ENCODE measurements around the gene MAT2A. TPM values are rescaled to one million over a fixed set of nuclear protein-coding genes. Genes with fewer than 3 reads are reported as not detected.

Gene MAT2A
- total RNA-seq, 4 donors from 2014 or later, result 33.2 to 131 (median 56.0) TPM

DNA sequence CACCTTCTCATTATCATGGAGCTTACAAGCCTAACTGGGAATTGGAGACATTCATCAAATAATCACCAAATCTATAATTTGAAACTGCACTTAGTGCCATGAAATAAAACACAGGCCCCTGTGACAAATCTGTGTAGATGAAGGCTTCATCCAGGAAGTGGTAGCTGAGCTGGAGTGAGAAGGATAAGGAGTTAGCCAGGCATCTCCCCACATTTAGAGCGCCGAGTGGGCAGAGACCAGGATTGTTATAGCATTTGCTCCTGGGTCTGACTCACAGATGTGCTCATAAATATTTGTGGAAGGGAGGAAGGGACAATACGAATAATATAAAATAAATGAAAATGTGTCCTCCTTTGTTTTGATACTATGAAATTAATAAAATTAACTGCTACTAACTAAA is 2.5 kb upstream of the MAT2A start:
- ATAC-seq (no peak), DNase-seq (no peak)
- H3K9me3 ChIP-seq, result no peaks in the 10 kb centered on the region
- H3K36me3 ChIP-seq, result peaks cover 0 to 14% of the 10 kb centered on the region in 2 donors
- no peak for TF ChIP-seq POLR2A (IDR thresholded peaks at IDR 0.05)
- TF ChIP-seq, protein P1, sequence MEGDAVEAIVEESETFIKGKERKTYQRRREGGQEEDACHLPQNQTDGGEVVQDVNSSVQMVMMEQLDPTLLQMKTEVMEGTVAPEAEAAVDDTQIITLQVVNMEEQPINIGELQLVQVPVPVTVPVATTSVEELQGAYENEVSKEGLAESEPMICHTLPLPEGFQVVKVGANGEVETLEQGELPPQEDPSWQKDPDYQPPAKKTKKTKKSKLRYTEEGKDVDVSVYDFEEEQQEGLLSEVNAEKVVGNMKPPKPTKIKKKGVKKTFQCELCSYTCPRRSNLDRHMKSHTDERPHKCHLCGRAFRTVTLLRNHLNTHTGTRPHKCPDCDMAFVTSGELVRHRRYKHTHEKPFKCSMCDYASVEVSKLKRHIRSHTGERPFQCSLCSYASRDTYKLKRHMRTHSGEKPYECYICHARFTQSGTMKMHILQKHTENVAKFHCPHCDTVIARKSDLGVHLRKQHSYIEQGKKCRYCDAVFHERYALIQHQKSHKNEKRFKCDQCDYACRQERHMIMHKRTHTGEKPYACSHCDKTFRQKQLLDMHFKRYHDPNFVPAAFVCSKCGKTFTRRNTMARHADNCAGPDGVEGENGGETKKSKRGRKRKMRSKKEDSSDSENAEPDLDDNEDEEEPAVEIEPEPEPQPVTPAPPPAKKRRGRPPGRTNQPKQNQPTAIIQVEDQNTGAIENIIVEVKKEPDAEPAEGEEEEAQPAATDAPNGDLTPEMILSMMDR (IDR thresholded peaks at IDR 0.05 in 4 of 5, conservative IDR thresholded peaks at IDR 0.05 in 1 of 5), result no peak
- intact Hi-C loops (cut with DNase I; ENCODE audit: low total_unique reads) (loop anchor here (5.0 kb wide), 1 partner anchor 184 kb away; the partner anchor contains the start of genes ELMOD3 and RETSAT), in situ Hi-C loops (cut with MboI; ENCODE audit: low sequenced_read_pairs in 4 of 4) (no loop called here)
- H3K27ac ChIP-seq, result peak overlapping the region; percentile 97 to 99 (median 98)
- no peak overlapping the region for H3K4me3 ChIP-seq
- peaks cover 19 to 22% of the 10 kb centered on the region in 2 donors for H3K4me1 ChIP-seq
- no peaks in the 10 kb centered on the region for H3K27me3 ChIP-seq

DNA sequence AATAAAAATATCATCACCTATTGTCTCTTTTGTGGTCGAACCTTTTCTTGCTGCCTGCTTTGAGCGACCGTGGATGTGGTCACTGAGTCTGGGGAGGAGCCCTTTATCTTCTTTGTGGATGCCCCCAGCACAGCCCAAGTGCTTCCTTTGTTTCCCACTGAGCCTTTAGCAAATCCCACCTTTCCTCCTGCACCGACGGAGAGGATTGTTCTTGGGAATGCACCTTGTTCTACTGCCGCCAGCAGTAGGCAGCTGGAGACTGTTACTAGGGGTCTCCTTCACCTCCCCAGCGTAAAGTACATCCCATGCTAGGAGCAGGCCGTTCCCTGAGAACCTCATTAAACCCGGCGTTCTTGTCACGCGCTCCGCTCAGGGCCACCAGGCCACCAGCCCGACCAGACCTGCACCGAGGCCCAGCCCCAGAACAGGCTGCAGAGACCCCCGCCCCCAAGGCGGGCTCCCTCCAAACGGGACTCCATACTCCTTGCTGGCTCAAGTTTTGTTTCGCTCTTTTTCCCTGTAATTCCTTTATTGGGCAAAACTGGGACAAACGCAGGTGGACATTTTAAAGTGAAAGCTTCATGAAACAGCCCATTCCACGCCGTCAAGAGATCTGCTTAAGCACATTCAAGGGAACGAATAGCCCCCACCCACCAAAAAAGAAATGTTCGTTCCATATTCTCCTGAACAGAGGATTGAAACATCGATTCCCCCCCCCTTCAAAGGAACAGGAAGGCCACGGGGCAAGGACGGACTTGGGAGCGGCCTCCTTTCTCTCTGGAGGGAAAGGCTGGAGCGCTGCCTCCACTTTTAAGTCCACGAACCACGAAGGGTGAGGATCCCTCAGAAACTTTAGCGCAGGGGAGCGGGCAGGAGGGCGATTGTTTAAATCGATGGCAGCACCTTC is 1.1 kb upstream of the MAT2A start:
- TF ChIP-seq, protein P1 (IDR thresholded peaks at IDR 0.05 in 4 of 5, conservative IDR thresholded peaks at IDR 0.05 in 1 of 5), result no peak
- TF ChIP-seq POLR2A (IDR thresholded peaks at IDR 0.05), result peak; percentile 75 to 82
- intact Hi-C loops (cut with DNase I; ENCODE audit: low total_unique reads) (loop anchor here (1.0 to 5.0 kb wide), 2 partner anchors 33 to 186 kb away; partner anchors contain the start of genes ELMOD3 and RETSAT), in situ Hi-C loops (cut with MboI; ENCODE audit: low sequenced_read_pairs in 4 of 4) (no loop called here)
- Histone ChIP-seq H3K9me3 (no peaks in the 10 kb centered on the region), H3K4me1 (peaks cover 32 to 36% of the 10 kb centered on the region in 2 donors), H3K27ac (peak overlapping the region; percentile 97 to 99 (median 98)), H3K27me3 (no peaks in the 10 kb centered on the region), H3K36me3 (peaks cover 0 to 28% of the 10 kb centered on the region in 2 donors), H3K4me3 (peak overlapping the region; percentile 74 to 90 (median 84))
- ATAC-seq (peak; percentile 47 to 49), DNase-seq (peak; percentile 67 to 74)

DNA sequence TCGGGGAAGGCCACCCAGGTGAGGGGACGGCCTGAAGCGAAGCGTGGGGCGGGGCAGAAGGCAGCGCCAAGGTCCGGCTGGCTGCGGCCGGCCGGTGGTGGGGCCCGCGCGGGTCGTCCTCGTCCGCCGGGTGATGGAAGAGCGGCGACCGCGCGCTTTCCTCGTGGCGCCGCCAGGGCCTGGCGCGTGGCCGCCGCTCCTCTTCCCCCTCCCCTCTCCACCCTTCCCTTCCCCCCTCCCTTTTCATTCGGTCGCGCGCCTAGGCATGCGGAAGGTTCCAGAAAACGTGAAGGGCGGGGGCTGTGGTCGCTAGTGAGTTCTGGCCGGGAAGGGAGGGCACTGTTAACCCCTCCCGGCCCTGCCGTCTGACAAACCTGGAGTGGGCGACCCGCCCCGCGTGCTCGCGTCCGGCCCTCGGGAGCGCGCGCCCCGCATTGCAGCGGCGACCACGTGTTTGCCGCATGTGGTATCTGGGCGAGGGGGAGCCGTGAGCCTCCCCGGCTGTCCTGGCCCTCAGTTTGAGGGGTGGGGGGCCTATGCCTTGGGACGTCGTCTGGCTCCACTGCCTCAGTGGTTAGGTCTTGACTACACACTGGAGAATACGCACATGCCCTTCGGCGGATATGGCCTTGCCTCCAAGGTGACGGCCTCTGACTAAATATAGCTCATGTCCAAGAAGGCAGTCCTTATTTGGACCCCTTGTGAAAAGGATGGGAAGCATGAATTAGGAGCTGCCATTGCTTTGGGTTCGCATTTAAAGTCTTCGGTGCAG is 579 bp downstream of the MAT2A start:
- H3K4me1 ChIP-seq, result peaks cover 46 to 51% of the 10 kb centered on the region in 2 donors
- in situ Hi-C loops (cut with MboI; ENCODE audit: low sequenced_read_pairs in 4 of 4), result no loop called here
- peak in 1 of 2 donors; percentile 5 for TF ChIP-seq POLR2A (IDR thresholded peaks at IDR 0.05)
- TF ChIP-seq, protein P1 (IDR thresholded peaks at IDR 0.05 in 4 of 5, conservative IDR thresholded peaks at IDR 0.05 in 1 of 5), result no peak
- H3K27me3 ChIP-seq, result no peaks in the 10 kb centered on the region
- no peaks in the 10 kb centered on the region for H3K9me3 ChIP-seq
- H3K27ac ChIP-seq, result peak overlapping the region; percentile 97 to 99 (median 98)
- ATAC-seq, result peak; percentile 53 to 60
- intact Hi-C loops (cut with DNase I; ENCODE audit: low total_unique reads), result loop anchor here (1.0 to 5.0 kb wide), 4 partner anchors 63 to 187 kb away; partner anchors contain the start of genes ELMOD3, RETSAT and TMEM150A
- peak; percentile 41 to 70 for DNase-seq
- peak overlapping the region; percentile 74 to 90 (median 84) for H3K4me3 ChIP-seq
- peaks cover 0 to 45% of the 10 kb centered on the region in 2 donors for H3K36me3 ChIP-seq

DNA sequence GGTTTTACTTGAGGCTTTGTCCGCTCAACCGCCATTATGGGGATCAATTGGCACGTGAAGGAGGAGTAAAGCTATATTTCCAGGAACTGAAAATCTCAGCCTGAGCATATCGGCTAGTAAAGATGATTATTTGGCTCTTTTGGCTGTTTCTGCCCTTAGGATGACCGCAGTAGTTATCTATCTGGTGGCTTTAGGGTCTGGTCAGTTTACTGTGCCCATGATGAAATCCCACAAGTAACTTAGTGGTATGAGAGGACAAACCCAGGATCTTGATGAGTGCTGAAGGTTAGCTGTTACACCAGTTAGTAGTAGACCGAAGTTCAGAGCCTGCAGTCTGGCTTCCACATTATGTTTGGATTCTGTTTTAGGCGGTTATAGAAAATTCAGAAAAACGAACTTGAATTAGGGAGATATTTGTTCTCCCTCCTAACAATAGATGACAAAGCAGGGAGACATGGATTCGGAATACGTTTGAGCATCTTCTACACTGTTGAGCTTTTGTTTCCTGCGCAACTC is 1.2 kb downstream of the MAT2A start:
- Histone ChIP-seq H3K9me3 (no peaks in the 10 kb centered on the region), H3K27me3 (no peaks in the 10 kb centered on the region), H3K4me3 (peak overlapping the region; percentile 74 to 90 (median 84)), H3K27ac (peak overlapping the region; percentile 97 to 99 (median 98)), H3K4me1 (peaks cover 53 to 54% of the 10 kb centered on the region in 2 donors), H3K36me3 (peaks cover 0 to 51% of the 10 kb centered on the region in 2 donors)
- intact Hi-C loops (cut with DNase I; ENCODE audit: low total_unique reads) (loop anchor here (2.0 kb wide), 1 partner anchor 63 kb away; the partner anchor contains the start of gene TMEM150A), in situ Hi-C loops (cut with MboI; ENCODE audit: low sequenced_read_pairs in 4 of 4) (no loop called here)
- DNase-seq, result no peak
- ATAC-seq, result no peak
- no peak for TF ChIP-seq POLR2A (IDR thresholded peaks at IDR 0.05)
- TF ChIP-seq, protein P1 (IDR thresholded peaks at IDR 0.05 in 4 of 5, conservative IDR thresholded peaks at IDR 0.05 in 1 of 5), result no peak
